ENCODE data around the gene KCNJ1.

DNA sequence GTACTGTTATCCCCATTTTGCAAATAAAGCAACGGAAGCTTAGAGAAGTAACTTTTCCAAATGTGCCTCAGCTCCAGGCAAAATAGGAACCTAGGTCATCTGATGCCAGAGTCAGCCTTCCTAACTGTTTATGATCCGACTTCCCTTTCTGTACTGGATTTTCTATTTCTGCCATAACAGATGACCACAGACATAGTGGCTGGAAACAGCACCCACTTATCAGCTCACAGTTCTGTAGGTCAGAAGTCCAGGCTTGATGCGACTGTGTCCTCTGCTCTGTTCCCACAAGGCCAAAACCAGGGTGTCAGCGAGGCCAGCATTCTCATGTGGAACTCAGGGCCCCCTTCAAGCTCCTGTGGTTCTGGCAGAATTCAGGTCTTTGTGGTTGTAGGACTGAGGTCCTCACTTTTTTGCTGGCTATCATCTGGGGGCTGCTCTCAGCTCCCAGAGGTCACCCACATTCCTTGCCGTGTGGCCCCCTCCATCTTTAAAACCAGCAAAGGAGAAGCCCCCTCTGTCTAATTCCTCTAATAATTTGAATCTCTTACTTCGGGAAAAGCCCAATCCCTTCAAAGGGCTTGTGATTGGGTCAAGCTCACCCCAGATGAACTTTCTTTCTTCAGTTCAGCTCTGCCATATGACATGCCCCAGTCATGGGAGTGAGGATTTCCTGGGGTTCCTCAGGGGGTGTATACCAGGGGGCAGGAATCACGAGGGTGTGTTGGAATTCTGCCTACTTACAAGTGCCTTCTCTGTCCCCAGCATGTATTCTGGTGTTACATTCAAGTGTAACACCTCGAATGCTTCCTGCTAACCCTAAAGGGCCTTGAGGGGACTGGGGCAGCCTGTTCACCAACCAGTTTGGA is 39.3 kb upstream of the KCNJ1 start:
- TF ChIP-seq, protein P1, sequence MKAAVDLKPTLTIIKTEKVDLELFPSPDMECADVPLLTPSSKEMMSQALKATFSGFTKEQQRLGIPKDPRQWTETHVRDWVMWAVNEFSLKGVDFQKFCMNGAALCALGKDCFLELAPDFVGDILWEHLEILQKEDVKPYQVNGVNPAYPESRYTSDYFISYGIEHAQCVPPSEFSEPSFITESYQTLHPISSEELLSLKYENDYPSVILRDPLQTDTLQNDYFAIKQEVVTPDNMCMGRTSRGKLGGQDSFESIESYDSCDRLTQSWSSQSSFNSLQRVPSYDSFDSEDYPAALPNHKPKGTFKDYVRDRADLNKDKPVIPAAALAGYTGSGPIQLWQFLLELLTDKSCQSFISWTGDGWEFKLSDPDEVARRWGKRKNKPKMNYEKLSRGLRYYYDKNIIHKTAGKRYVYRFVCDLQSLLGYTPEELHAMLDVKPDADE (IDR thresholded peaks at IDR 0.05): no peak
- TF ChIP-seq EZH2 (IDR thresholded peaks at IDR 0.05; ENCODE audit: low read depth, unreplicated experiment): no peak
- TF ChIP-seq, protein P2, sequence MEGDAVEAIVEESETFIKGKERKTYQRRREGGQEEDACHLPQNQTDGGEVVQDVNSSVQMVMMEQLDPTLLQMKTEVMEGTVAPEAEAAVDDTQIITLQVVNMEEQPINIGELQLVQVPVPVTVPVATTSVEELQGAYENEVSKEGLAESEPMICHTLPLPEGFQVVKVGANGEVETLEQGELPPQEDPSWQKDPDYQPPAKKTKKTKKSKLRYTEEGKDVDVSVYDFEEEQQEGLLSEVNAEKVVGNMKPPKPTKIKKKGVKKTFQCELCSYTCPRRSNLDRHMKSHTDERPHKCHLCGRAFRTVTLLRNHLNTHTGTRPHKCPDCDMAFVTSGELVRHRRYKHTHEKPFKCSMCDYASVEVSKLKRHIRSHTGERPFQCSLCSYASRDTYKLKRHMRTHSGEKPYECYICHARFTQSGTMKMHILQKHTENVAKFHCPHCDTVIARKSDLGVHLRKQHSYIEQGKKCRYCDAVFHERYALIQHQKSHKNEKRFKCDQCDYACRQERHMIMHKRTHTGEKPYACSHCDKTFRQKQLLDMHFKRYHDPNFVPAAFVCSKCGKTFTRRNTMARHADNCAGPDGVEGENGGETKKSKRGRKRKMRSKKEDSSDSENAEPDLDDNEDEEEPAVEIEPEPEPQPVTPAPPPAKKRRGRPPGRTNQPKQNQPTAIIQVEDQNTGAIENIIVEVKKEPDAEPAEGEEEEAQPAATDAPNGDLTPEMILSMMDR (conservative IDR thresholded peaks at IDR 0.05; ENCODE audit: low read depth in 2 of 2): no peak
- TF ChIP-seq ZNF331 (CRISPR knock-in tag; IDR thresholded peaks at IDR 0.05; ENCODE audit: low read depth): no peak
- no peak for TF ChIP-seq JUNB (IDR thresholded peaks at IDR 0.05; ENCODE audit: unreplicated experiment)
- TF ChIP-seq EZH2phosphoT487 (IDR thresholded peaks at IDR 0.05; ENCODE audit: unreplicated experiment): no peak
- TF ChIP-seq POLR2AphosphoS5 (IDR thresholded peaks at IDR 0.05; ENCODE audit: low read depth): no peak
- no peak for TF ChIP-seq CREB1 (CRISPR knock-in tag; IDR thresholded peaks at IDR 0.05; ENCODE audit: low read depth)

All from GM23338 (cell line).